ENCODE measurements around the gene CENPX. TPM values are rescaled to one million over a fixed set of nuclear protein-coding genes. Genes with fewer than 3 reads are reported as not detected.
"Not testable (repeated sequence)": the region's sequence is repeated elsewhere in the genome, so short reads cannot be mapped to it uniquely, and the experiment has no call there.

CENPX gene
- total RNA-seq, 1 donor from 2014 or later, result 27.0 TPM

GRCh38 chr17:82046903-82047302, 24.2 kb upstream of the CENPX start:
- ATAC-seq (no peak), DNase-seq (no peak)
- intact Hi-C loops (cut with micrococcal nuclease), result no loop called here

DNA sequence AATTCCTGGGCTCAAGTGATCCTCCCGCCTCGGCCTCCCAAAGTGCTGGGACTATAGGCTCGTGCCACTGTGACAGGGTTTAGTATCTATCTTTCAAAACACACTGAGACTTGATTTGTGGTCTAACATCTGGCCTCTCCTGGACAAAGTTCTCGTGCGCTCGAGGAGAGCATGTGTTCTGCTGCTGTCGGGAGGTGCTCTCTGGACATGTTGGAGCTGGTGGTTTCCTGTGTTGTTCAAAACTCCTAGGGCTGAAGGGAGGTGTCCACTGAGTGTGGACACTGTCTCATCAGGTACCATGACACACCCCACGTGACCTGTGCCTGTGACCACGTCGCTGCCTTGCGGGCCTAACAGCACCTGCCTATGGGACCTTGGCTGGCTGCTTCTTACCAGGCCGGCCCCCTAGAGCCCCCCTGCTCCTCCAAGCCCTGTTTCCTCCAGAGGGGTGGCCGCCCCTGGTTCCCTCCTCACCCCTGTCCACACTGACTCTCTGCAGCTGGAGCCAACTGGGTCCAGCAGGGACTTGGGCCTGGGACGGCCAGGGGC, 23.3 kb upstream of the CENPX start:
- ATAC-seq, result no peak
- intact Hi-C loops (cut with micrococcal nuclease), result no loop called here
- DNase-seq, result no peak

- intact Hi-C loops (cut with micrococcal nuclease), result no loop called here
- DNase-seq, result no peak
- ATAC-seq, result no peak
Observed at GRCh38 chr17:82043507-82043906, 20.8 kb upstream of the CENPX start.

- ATAC-seq (no peak), DNase-seq (no peak)
- intact Hi-C loops (cut with micrococcal nuclease), result no loop called here
Observed at GRCh38 chr17:82042649-82043048, 20.0 kb upstream of the CENPX start.

- intact Hi-C loops (cut with micrococcal nuclease), result no loop called here
- no peak for ATAC-seq
Observed at GRCh38 chr17:82041144-82041814, 18.6 kb upstream of the CENPX start.

GRCh38 chr17:82039695-82040299, 17.1 kb upstream of the CENPX start:
- intact Hi-C loops (cut with micrococcal nuclease), result no loop called here
- ATAC-seq, result no peak
- DNase-seq, result no peak

More at GRCh38 chr17:82041144-82041814, 18.6 kb upstream of the CENPX start:
- no peak for DNase-seq

GRCh38 chr17:82038796-82039409, 16.2 kb upstream of the CENPX start:
- intact Hi-C loops (cut with micrococcal nuclease); DNase-seq; ATAC-seq: not testable (repeated sequence)

GRCh38 chr17:82037889-82038195, 15.2 kb upstream of the CENPX start:
- no peak for ATAC-seq

GRCh38 chr17:82037092-82037888, 14.6 kb upstream of the CENPX start, which contains the start of gene DCXR:
TSS of gene DCXR (minus strand) at chr17:82037697. CDS start at chr17:82037682, 15 bp downstream.
- DNase-seq (peak; percentile 99), ATAC-seq (peak; percentile 97)
- intact Hi-C loops (cut with micrococcal nuclease), result no loop called here

More at GRCh38 chr17:82037889-82038195, 15.2 kb upstream of the CENPX start:
- intact Hi-C loops (cut with micrococcal nuclease), result no loop called here
- no peak for DNase-seq

DNA sequence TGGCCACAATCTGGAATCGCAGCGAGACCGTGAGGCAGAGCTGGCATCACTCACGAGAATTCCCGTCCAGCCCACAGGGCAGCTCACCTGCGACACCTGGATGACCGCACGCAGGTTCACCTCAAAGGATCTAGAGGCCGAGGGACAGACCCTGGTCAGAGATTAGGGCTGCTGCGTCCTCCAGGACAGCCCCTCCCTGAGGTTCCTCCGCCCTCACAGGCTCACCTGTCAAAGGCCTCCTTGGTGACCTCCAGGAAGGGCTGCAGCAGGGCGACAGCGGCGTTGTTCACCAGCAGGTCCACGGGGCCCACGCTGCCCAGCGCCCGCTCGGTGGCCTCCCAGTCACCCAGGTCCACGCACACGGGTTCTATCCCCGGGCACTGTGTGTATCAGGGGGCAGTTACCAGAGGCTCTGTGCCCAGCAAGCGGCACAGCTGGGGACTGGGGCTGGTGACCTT, 14.0 kb upstream of the CENPX start:
- intact Hi-C loops (cut with micrococcal nuclease), result no loop called here
- DNase-seq, result no peak
- no peak for ATAC-seq

GRCh38 chr17:82035956-82036633, 13.4 kb upstream of the CENPX start:
- DNase-seq (no peak), ATAC-seq (no peak)
- intact Hi-C loops (cut with micrococcal nuclease), result no loop called here

GRCh38 chr17:82035488-82035887, 12.8 kb upstream of the CENPX start:
- DNase-seq (no peak), ATAC-seq (no peak)
- intact Hi-C loops (cut with micrococcal nuclease), result no loop called here

DNA sequence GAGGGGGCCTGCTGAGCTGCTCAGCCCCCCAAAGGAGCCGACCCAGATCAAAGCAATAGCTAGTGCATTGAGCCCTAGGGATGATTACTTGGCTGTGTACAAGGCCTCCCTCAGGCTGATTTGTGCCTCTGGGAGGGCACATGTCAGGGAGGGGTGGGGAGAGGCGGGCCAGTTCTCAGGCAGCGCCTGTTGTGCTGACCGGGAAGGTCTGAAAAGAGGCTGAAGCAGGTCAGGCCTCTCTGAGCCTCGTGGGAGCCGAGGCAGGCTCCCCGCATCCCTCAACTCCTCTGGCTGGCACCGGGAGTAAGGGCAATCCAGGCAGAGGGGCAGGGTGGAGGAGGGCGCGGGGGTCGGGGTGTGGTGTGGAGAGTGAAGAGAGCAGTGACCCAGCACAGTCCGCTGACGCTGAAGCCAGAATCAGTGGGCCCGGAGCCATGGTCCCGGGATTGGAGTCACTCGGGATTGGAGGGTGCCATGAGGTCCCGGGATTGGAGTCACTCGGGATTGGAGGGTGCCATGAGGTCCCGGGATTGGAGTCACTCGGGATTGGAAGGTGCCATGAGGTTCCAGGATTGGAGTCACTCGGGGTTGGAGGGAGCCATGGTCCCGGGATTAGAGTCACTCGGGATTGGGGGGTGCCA, 11.8 kb upstream of the CENPX start:
- no peak for DNase-seq
- intact Hi-C loops (cut with micrococcal nuclease), result no loop called here

GRCh38 chr17:82033359-82034085, 10.8 kb upstream of the CENPX start:
- DNase-seq, result no peak
- intact Hi-C loops (cut with micrococcal nuclease), result no loop called here
- no peak for ATAC-seq

More for the DNA sequence above, 11.8 kb upstream of the CENPX start:
- no peak for ATAC-seq

DNA sequence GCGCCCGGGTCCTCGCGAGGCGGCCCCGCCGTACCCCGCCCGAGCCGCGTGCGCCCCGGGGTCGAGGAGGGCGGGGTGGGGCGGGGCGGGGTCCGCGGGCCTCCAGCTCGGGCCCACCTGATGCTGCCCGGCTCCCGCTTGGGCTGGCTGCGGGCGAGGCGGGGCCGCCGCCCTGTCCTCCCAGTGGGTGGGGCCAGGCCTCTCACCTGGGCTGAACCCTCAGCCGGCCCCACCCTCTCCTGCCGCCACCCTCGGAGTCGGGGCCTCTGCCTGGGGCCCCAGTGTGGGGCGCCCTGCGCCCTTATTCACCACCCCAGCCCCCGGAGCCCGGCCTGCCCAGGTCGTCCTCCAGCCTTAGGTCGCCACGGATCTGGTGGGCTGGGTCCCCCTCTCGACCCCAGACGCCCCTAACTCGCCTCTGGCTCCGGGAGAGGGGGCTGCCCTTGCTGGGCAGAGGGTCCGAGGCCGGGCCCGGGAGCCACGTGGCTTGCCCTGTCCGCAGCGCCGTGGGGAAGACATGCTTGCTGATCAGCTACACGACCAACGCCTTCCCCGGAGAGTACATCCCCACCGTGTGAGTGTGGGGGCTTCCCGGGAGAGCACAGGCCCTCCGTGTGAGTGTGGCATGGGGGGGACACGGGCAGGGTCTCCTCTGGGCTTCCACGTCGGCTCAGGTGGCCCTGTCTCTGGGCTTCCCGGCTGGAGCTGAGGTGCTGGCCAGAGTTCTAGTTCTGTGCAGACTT, 9.4 kb upstream of the CENPX start:
- ATAC-seq (no peak), DNase-seq (no peak)
- intact Hi-C loops (cut with micrococcal nuclease), result no loop called here

DNA sequence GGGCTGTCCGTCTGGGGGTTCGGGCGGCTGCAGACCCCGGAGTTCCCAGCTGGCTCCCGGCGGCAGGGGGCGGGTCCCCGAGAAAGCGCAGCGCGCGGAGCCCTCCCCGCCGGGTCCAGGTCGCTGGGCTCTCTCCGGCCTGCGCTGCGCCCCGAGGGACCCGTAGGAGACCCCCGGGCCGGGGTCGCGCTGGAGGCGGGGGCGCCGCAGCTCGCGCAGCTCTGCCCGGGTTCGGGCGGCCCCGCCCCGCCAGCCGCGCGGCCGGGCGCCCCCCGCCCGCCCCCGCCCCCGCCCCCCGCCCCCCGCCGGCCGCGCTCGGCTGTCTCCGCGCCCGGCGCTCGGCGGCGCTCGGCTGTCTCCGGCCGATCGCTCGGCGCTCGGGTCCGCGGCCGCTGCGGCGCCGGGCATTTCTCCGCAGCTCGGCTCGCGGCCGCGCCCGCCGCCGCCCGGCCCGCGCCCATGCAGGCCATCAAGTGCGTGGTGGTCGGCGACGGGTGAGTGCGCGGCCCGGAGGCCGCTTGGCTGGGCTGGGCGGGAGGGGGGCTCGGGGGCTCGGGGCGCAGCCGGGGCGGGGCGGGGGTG, 8.7 kb upstream of the CENPX start, which contains the start of gene RAC3:
RAC3 (plus strand) TSS at position 376 of the 582 bp plus-strand sequence; CDS start at position 460, 84 bp downstream.
- DNase-seq (no peak), ATAC-seq (no peak)
- intact Hi-C loops (cut with micrococcal nuclease), result no loop called here
